Loucy (cell line): ENCODE results near the gene EPHB1.

Experiments used
- H2AFZ ChIP-seq: fragments of 200-600 bp; sonication (generic); 2 replicates; pipeline ENCODE4 v1.6.0; 2016; ENCODE audit warnings: antibody characterized with exemption, mild to moderate bottlenecking, low read length, moderate library complexity
- H3F3A ChIP-seq: fragments of 200-600 bp; 2 replicates; pipeline ENCODE4 v1.6.0; 2016; ENCODE audit warnings: antibody characterized with exemption, low read depth, mild to moderate bottlenecking
- H3K27me3 ChIP-seq: fragments of 200-600 bp; sonication (generic); 2 replicates; pipeline ENCODE4 v1.6.1; 2014; ENCODE audit warnings: low read length, mild to moderate bottlenecking; ENCODE audit not compliant: insufficient read depth, poor library complexity, severe bottlenecking
- H3K36me3 ChIP-seq: fragments of 200-600 bp; sonication (generic); 2 replicates; pipeline ENCODE4 v1.6.1; 2016; ENCODE audit warnings: low read length; ENCODE audit not compliant: insufficient read depth
- H3K4me1 ChIP-seq: fragments of 200-600 bp; sonication (generic); 2 replicates; pipeline ENCODE4 v1.5.1; 2014; ENCODE audit warnings: low read length, mild to moderate bottlenecking; ENCODE audit not compliant: insufficient read depth, poor library complexity, severe bottlenecking
- H3K4me2 ChIP-seq: fragments of 200-600 bp; sonication (generic); 2 replicates; pipeline ENCODE4 v1.6.0; 2014; ENCODE audit warnings: antibody characterized with exemption, low read length, low read depth, mild to moderate bottlenecking; ENCODE audit not compliant: poor library complexity, severe bottlenecking
- H3K4me3 ChIP-seq: fragments of 200-600 bp; sonication (generic); 2 replicates; pipeline ENCODE4 v1.5.1; 2014; ENCODE audit warnings: low read length, mild to moderate bottlenecking, mixed read lengths; ENCODE audit not compliant: poor library complexity, severe bottlenecking
- H3K79me2 ChIP-seq: fragments of 200-600 bp; sonication (generic); 2 replicates; pipeline ENCODE4 v1.6.1; 2014; ENCODE audit warnings: low read length; ENCODE audit not compliant: insufficient read depth
- H3K9ac ChIP-seq: fragments of 200-600 bp; sonication (generic); 2 replicates; pipeline ENCODE4 v1.6.0; 2014; ENCODE audit warnings: mild to moderate bottlenecking, low read depth, low read length, moderate library complexity; ENCODE audit not compliant: poor library complexity, severe bottlenecking
- H3K9me2 ChIP-seq: fragments of 200-600 bp; sonication (generic); replicated peaks from 2 replicates; pipeline ENCODE4 v1.6.1; 2016; ENCODE audit warnings: low read depth, low read length, mixed read lengths
- H3K9me3 ChIP-seq: fragments of 200-600 bp; sonication (generic); 2 replicates; pipeline ENCODE4 v1.6.1; 2014; ENCODE audit warnings: mild to moderate bottlenecking, antibody characterized with exemption, low read length, low read depth; ENCODE audit not compliant: insufficient read depth
- H4K20me1 ChIP-seq: fragments of 200-600 bp; sonication (generic); 2 replicates; pipeline ENCODE4 v1.6.0; 2014; ENCODE audit warnings: antibody characterized with exemption, low read length, mild to moderate bottlenecking; ENCODE audit not compliant: insufficient read depth, poor library complexity, severe bottlenecking
- CTCF ChIP-seq: fragments of 200-600 bp; sonication (generic); conservative IDR thresholded peaks from 2 replicates; pipeline ENCODE4 v1.5.1; 2014; ENCODE audit warnings: mild to moderate bottlenecking, antibody characterized with exemption, low read length
- EZH2phosphoT487 ChIP-seq: fragments of 200-600 bp; IDR thresholded peaks from 2 replicates; pipeline ENCODE4 v1.6.1; 2018; ENCODE audit warnings: antibody characterized with exemption, mild to moderate bottlenecking, moderate library complexity, borderline replicate concordance

EPHB1 gene

GRCh38 chr3:135258916-135259315 is 463.9 kb downstream of the EPHB1 start:
- Histone ChIP-seq H3K4me3 (no peak overlapping the region), H3K27me3 (no peaks in the 10 kb centered on the region), H3K4me1 (no peaks in the 10 kb centered on the region), H3K9me2 (no peaks in the 10 kb centered on the region), H3K79me2 (no peaks in the 10 kb centered on the region), H3K36me3 (no peaks in the 10 kb centered on the region), H3K9me3 (no peaks in the 10 kb centered on the region), H2AFZ (no peak overlapping the region), H4K20me1 (no peaks in the 10 kb centered on the region), H3K9ac (no peak overlapping the region), H3F3A (no peaks in the 10 kb centered on the region), H3K4me2 (no peak overlapping the region)
- no peak for TF ChIP-seq CTCF
- no peak for TF ChIP-seq EZH2phosphoT487

- no peak overlapping the region for H2AFZ ChIP-seq
- H3K27me3 ChIP-seq = no peaks in the 10 kb centered on the region
- no peaks in the 10 kb centered on the region for H3K4me1 ChIP-seq
- no peaks in the 10 kb centered on the region for H3F3A ChIP-seq
- H3K9ac ChIP-seq = no peak overlapping the region
- no peaks in the 10 kb centered on the region for H3K9me2 ChIP-seq
- no peaks in the 10 kb centered on the region for H4K20me1 ChIP-seq
- H3K9me3 ChIP-seq = no peaks in the 10 kb centered on the region
- no peak overlapping the region for H3K4me3 ChIP-seq
- no peak for TF ChIP-seq CTCF
- TF ChIP-seq EZH2phosphoT487 = no peak
- no peaks in the 10 kb centered on the region for H3K79me2 ChIP-seq
- no peaks in the 10 kb centered on the region for H3K36me3 ChIP-seq
- H3K4me2 ChIP-seq = no peak overlapping the region
Observed at GRCh38 chr3:135260025-135260424, 465.0 kb downstream of the EPHB1 start.

- no peak for TF ChIP-seq EZH2phosphoT487
- TF ChIP-seq CTCF = no peak
- Histone ChIP-seq H3K9me3 (no peaks in the 10 kb centered on the region), H3K36me3 (no peaks in the 10 kb centered on the region), H3K4me3 (no peak overlapping the region), H3K27me3 (no peaks in the 10 kb centered on the region), H3K9ac (no peak overlapping the region), H3K9me2 (no peaks in the 10 kb centered on the region), H3F3A (no peaks in the 10 kb centered on the region), H3K79me2 (no peaks in the 10 kb centered on the region), H3K4me2 (no peak overlapping the region), H2AFZ (no peak overlapping the region), H4K20me1 (no peaks in the 10 kb centered on the region), H3K4me1 (no peaks in the 10 kb centered on the region)
Observed at GRCh38 chr3:135261214-135261775, 466.2 kb downstream of the EPHB1 start.
